ENCODE results near the gene RASSF4.

GRCh38 chr10:44922796-44923545 lies 36.6 kb upstream of the RASSF4 start:
- TF ChIP-seq POLR2A (IDR thresholded peaks at IDR 0.05; ENCODE audit: low read length) (no peak), GATA1 (IDR thresholded peaks at IDR 0.05; ENCODE audit: low read depth, low read length) (no peak)
